Measurements from ENCODE around the gene HPD.

DNA sequence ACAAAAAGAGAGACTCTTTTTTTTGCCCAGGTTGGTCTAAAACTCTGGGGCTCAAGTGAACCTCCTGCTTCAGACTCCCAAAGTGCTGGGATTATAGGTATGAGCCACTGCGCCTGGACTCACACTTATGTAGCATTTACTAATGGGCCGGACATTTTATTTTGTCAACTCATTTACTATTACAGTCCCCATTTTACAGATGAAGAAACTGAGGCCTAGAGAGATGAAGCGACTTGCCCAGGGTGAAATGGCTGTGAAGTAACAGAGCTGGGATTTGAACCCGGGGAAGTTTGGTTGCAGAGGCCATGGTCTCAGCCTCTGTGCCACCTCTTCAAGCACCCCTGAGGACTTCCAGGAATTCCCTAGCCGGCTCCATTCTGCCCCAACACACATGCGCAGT is 9.4 kb downstream of the HPD start:
- TF ChIP-seq, protein P1, sequence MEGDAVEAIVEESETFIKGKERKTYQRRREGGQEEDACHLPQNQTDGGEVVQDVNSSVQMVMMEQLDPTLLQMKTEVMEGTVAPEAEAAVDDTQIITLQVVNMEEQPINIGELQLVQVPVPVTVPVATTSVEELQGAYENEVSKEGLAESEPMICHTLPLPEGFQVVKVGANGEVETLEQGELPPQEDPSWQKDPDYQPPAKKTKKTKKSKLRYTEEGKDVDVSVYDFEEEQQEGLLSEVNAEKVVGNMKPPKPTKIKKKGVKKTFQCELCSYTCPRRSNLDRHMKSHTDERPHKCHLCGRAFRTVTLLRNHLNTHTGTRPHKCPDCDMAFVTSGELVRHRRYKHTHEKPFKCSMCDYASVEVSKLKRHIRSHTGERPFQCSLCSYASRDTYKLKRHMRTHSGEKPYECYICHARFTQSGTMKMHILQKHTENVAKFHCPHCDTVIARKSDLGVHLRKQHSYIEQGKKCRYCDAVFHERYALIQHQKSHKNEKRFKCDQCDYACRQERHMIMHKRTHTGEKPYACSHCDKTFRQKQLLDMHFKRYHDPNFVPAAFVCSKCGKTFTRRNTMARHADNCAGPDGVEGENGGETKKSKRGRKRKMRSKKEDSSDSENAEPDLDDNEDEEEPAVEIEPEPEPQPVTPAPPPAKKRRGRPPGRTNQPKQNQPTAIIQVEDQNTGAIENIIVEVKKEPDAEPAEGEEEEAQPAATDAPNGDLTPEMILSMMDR (IDR thresholded peaks at IDR 0.05; ENCODE audit: extremely low read depth in 1 of 2, insufficient read depth in 1 of 2, low read depth in 1 of 2, low read length in 2 of 2): no peak
- TF ChIP-seq MYC (IDR thresholded peaks at IDR 0.05; ENCODE audit: low read depth, low read length) (no peak), GATA2 (IDR thresholded peaks at IDR 0.05; ENCODE audit: insufficient read depth, insufficient read length, low read depth, low read length) (no peak), POLR2A (IDR thresholded peaks at IDR 0.05; ENCODE audit: low read depth, low read length) (no peak)
